Stimulated activated CD4-positive, alpha-beta T cell treated with anti-CD3 and anti-CD28 coated beads, Interleukin-2, amount 100 ng/mL, for 24 hours (primary cell): Measurements from ENCODE around the gene SIK2.
A peak's percentile ranks its signal among the peaks of the same experiment; 100 is the strongest.
"Not testable (repeated sequence)": the region's sequence is repeated elsewhere in the genome, so short reads cannot be mapped to it uniquely, and the experiment has no call there.

Experiments used
- DNase-seq, 2 donors: peaks; one replicate each; pipeline ENCODE4 v3.0.0-alpha.2; 2020

The SIK2 gene

GRCh38 chr11:111765320-111765983 lies 163.2 kb downstream of the SIK2 start:
- DNase-seq: no peak

GRCh38 chr11:111765984-111766833 lies 164.0 kb downstream of the SIK2 start, which contains the start of gene PPP2R1B:
Gene PPP2R1B (minus strand): TSS chr11:111766389. CDS start chr11:111766361, 28 bp downstream.
- DNase-seq: peak; percentile 77 to 78

- no peak for DNase-seq
Observed at GRCh38 chr11:111766834-111767142, 164.5 kb downstream of the SIK2 start.

GRCh38 chr11:111770581-111771134 lies 168.4 kb downstream of the SIK2 start:
- DNase-seq: no peak

DNA sequence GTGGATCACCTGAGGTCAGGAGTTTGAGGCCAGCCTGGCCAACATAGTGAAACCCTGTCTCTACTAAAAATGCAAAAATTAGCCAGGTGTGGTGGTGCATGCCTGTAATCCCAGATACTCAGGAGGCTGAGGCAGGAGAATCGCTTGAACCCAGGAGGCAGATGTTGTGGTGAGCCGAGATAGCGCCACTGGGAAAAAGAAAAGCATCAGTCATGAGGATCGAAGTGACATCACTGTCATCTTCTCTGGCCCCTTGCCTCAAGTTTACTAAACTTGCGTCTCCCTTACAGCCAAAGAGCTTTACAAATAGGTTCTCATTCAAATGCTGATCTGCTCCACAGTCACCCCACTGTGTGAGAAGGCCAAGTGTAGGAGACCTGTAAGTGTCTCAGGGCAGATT lies 169.0 kb downstream of the SIK2 start:
- DNase-seq: not testable (repeated sequence)

DNA sequence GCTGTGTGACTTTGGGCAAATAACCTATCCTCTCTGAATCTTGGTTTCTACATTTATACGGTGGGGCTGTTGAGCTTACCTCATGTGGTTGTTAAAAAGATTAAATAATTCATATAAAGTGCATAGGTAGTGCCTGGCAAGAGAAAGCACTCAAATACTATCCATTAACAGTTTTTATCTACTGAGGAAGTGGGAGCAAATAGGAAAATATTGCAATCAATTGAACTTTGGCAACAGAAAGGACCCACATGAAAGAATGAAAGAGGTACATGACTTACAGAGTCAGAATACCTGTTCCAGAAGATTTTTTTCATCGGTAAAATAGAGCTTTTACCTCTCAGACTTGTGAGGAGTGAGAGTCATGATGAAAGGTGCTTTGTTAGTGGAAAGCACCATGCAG lies 170.3 kb downstream of the SIK2 start:
- no peak for DNase-seq

DNA sequence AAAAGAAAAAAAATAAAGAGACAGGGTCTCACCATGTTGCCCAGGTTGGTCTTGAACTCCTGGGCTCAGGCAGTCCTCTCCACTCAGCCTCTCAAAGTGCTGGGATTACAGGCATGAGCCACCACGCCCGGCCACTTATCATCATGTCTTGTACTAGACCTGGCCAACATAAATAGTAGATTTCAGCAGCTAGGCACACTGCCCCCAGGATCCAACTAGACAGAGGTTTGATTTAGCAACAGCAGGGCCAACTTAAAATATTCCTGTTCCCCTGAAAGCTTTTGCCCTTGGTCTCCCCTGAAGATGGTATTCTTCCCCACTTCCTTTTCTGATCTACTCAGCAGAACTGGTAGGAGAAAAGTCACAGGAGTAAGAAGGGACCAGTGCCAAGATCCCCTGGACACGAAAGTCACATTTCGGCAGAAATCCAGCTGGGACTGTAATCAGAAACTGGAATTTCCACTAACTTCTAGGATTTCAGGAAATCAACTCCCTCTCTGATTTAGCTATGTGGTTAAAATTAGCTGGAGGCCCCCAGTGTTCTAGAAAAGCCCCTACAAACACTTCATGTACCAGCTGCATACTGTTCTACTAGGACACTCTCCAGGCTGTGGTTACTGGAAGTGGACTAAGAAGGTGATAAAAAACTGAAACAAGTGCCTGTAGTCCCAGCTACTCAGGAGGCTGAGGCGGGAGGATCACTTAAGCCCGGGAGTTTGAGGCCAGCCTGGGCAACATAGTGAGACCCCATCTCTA lies 172.9 kb downstream of the SIK2 start:
- no peak for DNase-seq

DNA sequence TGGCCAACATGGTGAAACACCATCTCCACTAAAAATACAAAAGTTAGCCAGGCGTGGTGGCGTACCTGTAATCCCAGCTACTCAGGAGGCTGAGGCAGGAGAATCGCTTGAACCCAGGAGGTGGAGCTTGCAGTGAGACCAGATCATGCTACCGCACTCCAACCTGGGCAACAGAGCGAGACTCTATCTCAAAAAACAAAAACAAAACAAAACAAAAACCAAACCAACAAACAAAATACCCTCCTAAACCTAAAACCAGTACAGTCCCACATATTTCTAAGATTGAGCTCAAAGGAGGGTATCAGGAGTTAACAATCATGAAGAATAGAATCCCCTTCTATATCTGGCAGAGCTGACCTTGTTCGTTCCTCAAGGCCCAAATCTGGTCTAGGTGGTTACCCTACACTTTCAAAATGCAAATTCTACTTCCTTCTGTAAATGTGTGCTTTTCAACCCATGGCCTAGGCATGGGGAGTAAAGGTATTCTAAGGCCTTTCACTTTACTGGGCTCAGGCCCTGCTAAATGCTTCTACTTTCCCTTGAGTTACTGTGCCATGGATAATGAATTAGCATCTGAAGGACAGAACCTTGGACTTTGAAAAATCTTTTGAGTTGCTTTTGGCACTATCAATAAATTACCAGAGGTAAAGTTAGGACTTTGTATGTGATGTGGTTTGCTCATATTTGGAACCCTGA lies 174.3 kb downstream of the SIK2 start:
- no peak for DNase-seq

DNA sequence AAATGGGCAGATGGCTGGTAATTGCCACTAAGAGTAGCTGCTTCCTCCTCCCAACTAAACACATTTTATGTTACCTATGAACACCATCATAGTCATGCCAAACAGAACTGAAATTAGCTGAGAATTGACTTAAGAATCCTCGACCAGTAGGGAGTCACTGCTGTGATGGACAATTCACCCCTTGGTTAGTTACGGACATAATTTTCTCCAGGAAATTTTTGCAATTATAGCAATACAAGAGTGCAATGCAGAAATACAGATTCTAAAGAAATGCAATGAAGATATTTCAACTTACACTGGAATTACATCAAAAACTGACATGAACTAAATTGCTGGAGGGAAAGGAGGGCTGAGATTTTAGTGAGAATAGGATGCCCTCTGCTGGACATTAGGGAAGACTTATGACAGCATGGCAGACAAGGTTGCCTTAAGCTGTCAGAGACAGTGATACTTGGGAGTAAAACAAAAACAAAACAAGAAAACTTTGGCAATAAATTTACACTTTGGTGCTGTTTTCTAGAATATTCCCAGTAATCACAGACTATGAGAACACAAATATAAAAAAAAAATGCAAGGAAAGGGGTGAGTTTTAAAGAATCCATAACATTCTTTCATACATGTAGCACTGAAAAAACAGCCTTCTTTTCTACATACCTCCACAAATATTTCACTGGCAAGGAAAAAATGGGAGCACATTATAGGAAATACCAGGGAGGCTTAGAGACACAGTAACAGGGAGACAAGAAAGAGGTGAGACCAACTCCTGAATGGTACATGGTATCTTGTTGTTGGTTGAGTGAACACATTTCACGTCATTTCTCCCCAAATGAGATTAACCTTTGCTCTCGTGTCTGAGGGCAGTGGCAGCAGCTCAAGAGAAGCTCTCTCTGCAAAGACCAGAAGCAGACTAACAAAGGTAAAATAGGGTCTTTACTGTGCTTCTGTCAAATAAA lies 175.1 kb downstream of the SIK2 start:
- DNase-seq: no peak

DNA sequence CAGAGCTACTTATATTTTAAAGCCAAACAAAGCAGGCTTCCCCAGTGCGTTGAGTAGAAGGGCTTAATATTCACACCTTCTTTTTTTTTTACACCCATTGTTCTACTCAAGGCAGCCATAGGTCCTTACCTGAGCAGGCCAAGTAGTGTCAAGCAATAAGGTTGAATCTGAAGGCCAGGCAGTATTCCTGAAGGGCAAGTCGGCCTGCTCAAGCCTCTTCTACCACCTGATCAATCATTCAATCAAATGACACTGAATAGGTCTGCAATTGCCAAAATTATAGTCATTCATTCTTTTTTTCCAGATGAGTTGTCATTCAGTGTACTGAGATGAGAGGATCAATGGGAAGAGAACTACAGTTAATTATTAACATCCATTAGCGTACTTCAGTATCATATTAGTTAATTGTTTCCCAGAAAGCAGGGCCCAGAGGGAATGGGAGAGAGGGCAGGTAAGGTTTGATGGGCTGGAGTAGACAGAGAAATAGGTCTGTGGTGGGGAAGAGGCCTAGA lies 175.9 kb downstream of the SIK2 start:
- no peak for DNase-seq

DNA sequence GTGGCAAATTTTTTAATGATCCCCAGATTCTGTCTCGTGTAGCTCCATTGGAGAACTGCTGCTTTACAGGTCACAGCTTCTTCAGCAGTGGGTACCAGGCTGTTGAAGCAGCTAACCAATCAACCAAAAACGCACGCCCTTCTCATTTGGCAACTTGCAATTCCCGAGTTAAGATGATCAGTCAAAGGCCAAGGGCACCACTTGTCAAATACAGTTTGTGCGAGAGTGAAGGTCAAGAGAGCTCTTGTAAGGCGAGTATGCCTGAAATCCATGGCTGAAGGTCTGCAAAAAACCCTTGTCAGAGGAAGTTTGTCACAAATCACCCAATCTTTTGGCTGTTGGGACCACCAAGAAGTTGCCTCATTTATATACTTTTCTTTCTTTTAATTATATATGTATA lies 176.9 kb downstream of the SIK2 start:
- DNase-seq: no peak
